Caco-2 (cell line): ENCODE measurements around the gene CPVL. TPM values are rescaled to one million over a fixed set of nuclear protein-coding genes. Genes with fewer than 3 reads are reported as not detected.

ENCODE experiments used
- BruUV-seq: library from RNA; stranded (reverse); fragments of 400-500 nt; replicated peaks from 2 replicates; lab custom pipeline; 2021; lab: Mats Ljungman, UMichigan
- CTCF ChIA-PET: fragments of 300-600 bp; sonication (Branson Sonifier 250); formaldehyde crosslinking; loops from one replicate; lab custom pipeline; 2022; ENCODE audit warnings: antibody characterized with exemption; lab: Charles Lee
- POLR2A ChIA-PET: fragments of 300-600 bp; sonication (Branson Sonifier 250); formaldehyde crosslinking; loops from one replicate; lab custom pipeline; 2022; ENCODE audit warnings: antibody characterized with exemption; lab: Charles Lee
- DNase-seq, 2 experiments: peaks; one replicate each; pipeline versions ENCODE4 v3.0.0 to v3.0.0-alpha.2; 2020 to 2022
- H3K27me3 ChIP-seq: replicated peaks from 2 replicates; pipeline ENCODE4 v1.6.0; 2011; ENCODE audit warnings: low read length; ENCODE audit not compliant: control insufficient read depth, insufficient read depth
- H3K36me3 ChIP-seq: 2 replicates; pipeline ENCODE4 v1.5.1; 2011; ENCODE audit warnings: low read length; ENCODE audit not compliant: control insufficient read depth, insufficient read depth
- H3K4me1 ChIP-seq: fragments of 250-450 bp; sonication (Bioruptor Pico); 2 replicates; pipeline ENCODE4 v1.5.1; 2020; ENCODE audit warnings: mild to moderate bottlenecking
- H3K4me3 ChIP-seq: 2 replicates; pipeline ENCODE4 v1.5.1; 2011; ENCODE audit warnings: low read depth, mild to moderate bottlenecking, control low read depth, low read length
- H3K9me3 ChIP-seq: fragments of 250-450 bp; sonication (Bioruptor Pico); 2 replicates; pipeline ENCODE4 v1.5.1; 2020; ENCODE audit warnings: mild to moderate bottlenecking, moderate library complexity
- H3K27ac Mint-ChIP-seq: one replicate; pipeline ENCODE4 v1.8.0; 2022; ENCODE audit warnings: mixed read lengths; ENCODE audit not compliant: unreplicated experiment
- H3K27me3 Mint-ChIP-seq: one replicate; pipeline ENCODE4 v1.8.0; 2022; ENCODE audit warnings: mixed read lengths; ENCODE audit not compliant: insufficient read depth, unreplicated experiment
- H3K36me3 Mint-ChIP-seq: one replicate; pipeline ENCODE4 v1.8.0; 2022; ENCODE audit warnings: mild to moderate bottlenecking, mixed read lengths; ENCODE audit not compliant: insufficient read depth, unreplicated experiment
- H3K4me1 Mint-ChIP-seq: one replicate; pipeline ENCODE4 v1.8.0; 2022; ENCODE audit warnings: low read depth, mixed read lengths; ENCODE audit not compliant: unreplicated experiment
- H3K4me3 Mint-ChIP-seq: one replicate; pipeline ENCODE4 v1.8.0; 2022; ENCODE audit warnings: mild to moderate bottlenecking, moderate library complexity, mixed read lengths; ENCODE audit not compliant: unreplicated experiment
- H3K9me3 Mint-ChIP-seq: one replicate; pipeline ENCODE4 v1.8.0; 2022; ENCODE audit warnings: mixed read lengths; ENCODE audit not compliant: unreplicated experiment
- CTCF ChIP-seq, 2 experiments: fragments of 200-600 bp in 1 of 2; IDR thresholded peaks; 1 replicate in 1 of 2; 2 replicates in 1 of 2; pipeline versions ENCODE4 v1.5.1 to v1.8.0; 2011 to 2022; ENCODE audit warnings: antibody characterized with exemption in 1 of 2, control low read depth in 1 of 2, inconsistent platforms in 1 of 2, low read depth in 1 of 2, low read length in 1 of 2, mild to moderate bottlenecking in 1 of 2, moderate library complexity in 1 of 2; ENCODE audit not compliant: insufficient read depth in 1 of 2, severe bottlenecking in 1 of 2, unreplicated experiment in 1 of 2
- intact Hi-C: fragments of 100-400 bp; cut with micrococcal nuclease; formaldehyde crosslinking; loops from one replicate; pipeline ENCODE4 v1.10.0; 2022; ENCODE audit not compliant: unreplicated experiment
- total RNA-seq: library from RNA; stranded (reverse); gene quantifications from 2 replicates; pipeline ENCODE4 v1.2.3, GENCODE V29; 2022

The CPVL gene
- total RNA-seq, 1 experiment from 2014 or later, result 109 TPM

DNA sequence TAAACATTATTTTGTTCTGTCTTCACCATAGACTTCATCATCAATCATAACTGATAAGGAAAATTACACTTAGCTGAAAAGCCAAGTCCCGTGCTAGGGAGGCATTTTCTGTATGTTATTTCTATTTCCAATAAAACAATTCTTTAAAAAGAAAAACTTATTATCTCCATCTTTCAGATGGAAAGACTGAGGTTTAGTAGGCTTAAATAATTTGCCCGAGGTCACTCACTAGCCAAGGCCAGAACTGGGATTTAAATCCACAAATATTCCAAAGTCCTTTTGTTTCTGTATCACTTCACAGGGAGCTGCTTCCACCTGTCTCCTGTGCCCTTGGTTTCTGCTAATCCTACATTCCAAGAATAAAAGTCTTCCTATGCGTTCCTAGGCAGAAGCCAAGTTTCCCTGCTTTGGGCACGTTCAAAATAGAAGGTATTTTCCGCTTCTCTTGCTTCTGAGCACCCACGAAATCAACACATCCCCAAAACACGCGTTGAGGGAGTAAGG is 732 bp downstream of the CPVL start:
- ChIA-PET POLR2A (interaction anchor here (0.6 to 0.8 kb wide), 2 partner anchors 18 to 46 kb away, joined by 3 to 4 read pairs; no protein-coding TSS in a partner anchor), CTCF (interaction anchor here (0.9 kb wide), 2 partner anchors 39 to 224 kb away, joined by 3 read pairs; no protein-coding TSS in a partner anchor)
- peak in 1 of 2 experiments; percentile 5 for DNase-seq
- no peaks in the 10 kb centered on the region for H3K27me3 Mint-ChIP-seq
- peak overlapping the region; percentile 98 for H3K4me3 Mint-ChIP-seq
- no TSS peak for BruUV-seq
- H3K36me3 Mint-ChIP-seq, result peaks cover 11% of the 10 kb centered on the region
- Histone ChIP-seq H3K36me3 (no peaks in the 10 kb centered on the region), H3K9me3 (no peaks in the 10 kb centered on the region), H3K4me1 (peaks cover 32% of the 10 kb centered on the region), H3K4me3 (peak overlapping the region; percentile 54), H3K27me3 (no peaks in the 10 kb centered on the region)
- no peaks in the 10 kb centered on the region for H3K9me3 Mint-ChIP-seq
- peaks cover 24% of the 10 kb centered on the region for H3K4me1 Mint-ChIP-seq
- TF ChIP-seq CTCF (IDR thresholded peaks at IDR 0.05; ENCODE audit: insufficient read depth in 1 of 2, low read depth in 1 of 2, low read length in 1 of 2, severe bottlenecking in 1 of 2, unreplicated experiment in 1 of 2), result no peak
- H3K27ac Mint-ChIP-seq, result peak overlapping the region; percentile 91
- intact Hi-C loops, result loop anchor here (1.0 to 2.0 kb wide), 3 partner anchors 15 to 43 kb away; no protein-coding TSS in a partner anchor

- Mint-ChIP-seq H3K27ac (no peak overlapping the region), H3K36me3 (peaks cover 11% of the 10 kb centered on the region), H3K9me3 (no peaks in the 10 kb centered on the region), H3K27me3 (no peaks in the 10 kb centered on the region), H3K4me1 (peaks cover 37% of the 10 kb centered on the region), H3K4me3 (no peak overlapping the region)
- H3K4me1 ChIP-seq, result peaks cover 51% of the 10 kb centered on the region
- POLR2A ChIA-PET, result interaction anchor here (0.6 kb wide), 1 partner anchor 162 kb away, joined by 3 read pairs; no protein-coding TSS in a partner anchor
- no peak for TF ChIP-seq CTCF (IDR thresholded peaks at IDR 0.05; ENCODE audit: insufficient read depth in 1 of 2, low read depth in 1 of 2, low read length in 1 of 2, severe bottlenecking in 1 of 2, unreplicated experiment in 1 of 2)
- no peaks in the 10 kb centered on the region for H3K27me3 ChIP-seq
- CTCF ChIA-PET, result interaction anchor here (1.0 kb wide), 1 partner anchor 46 kb away, joined by 3 read pairs; no protein-coding TSS in a partner anchor
- intact Hi-C loops, result no loop called here
- no TSS peak for BruUV-seq
- no peaks in the 10 kb centered on the region for H3K36me3 ChIP-seq
- no peak for DNase-seq
- H3K4me3 ChIP-seq, result no peak overlapping the region
- no peaks in the 10 kb centered on the region for H3K9me3 ChIP-seq
Measured at GRCh38 chr7:29143751-29144150, 2.6 kb downstream of the CPVL start.

DNA sequence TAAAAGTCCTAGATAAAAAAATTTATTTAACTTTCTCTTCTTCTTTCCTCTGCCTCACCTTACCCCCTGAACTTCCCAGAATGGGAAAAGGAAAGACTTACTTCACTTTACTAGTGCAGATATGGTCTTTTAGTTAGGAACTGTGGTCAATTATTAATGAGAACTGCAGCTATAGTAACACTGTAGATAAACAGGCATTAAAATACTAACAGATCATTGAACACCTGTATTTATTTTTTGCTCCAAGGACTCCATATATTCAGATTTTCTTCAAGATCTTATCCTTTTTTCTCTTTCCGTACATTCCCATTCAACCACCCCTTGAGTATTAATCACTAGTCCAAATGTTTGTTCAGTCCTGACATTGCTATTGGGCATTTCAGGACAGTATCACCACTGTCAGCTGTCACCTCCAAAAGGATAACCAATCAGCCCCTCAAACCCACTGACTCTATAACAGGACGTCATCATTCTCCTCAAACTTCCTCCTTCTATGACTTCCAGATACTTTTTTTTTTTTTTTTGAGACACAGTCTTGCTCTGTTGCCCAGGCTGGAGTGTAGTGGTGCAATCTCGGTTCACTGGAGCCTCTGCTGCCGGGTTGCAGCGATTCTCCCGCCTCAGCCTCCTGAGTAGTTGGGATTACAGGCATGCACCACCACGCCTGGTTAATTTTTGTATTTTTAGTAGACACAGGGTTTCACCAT is 4.2 kb downstream of the CPVL start:
- H3K9me3 ChIP-seq, result no peaks in the 10 kb centered on the region
- ChIA-PET CTCF (interaction anchor here (1.0 to 1.6 kb wide), 2 partner anchors 48 to 220 kb away, joined by 3 to 4 read pairs; no protein-coding TSS in a partner anchor), POLR2A (no interaction called here)
- Mint-ChIP-seq H3K4me1 (peaks cover 43% of the 10 kb centered on the region), H3K36me3 (peaks cover 11% of the 10 kb centered on the region), H3K27me3 (no peaks in the 10 kb centered on the region), H3K4me3 (no peak overlapping the region), H3K27ac (no peak overlapping the region), H3K9me3 (peaks cover 1% of the 10 kb centered on the region)
- no peaks in the 10 kb centered on the region for H3K27me3 ChIP-seq
- H3K4me3 ChIP-seq, result no peak overlapping the region
- DNase-seq, result no peak
- BruUV-seq, result no TSS peak
- peaks cover 51% of the 10 kb centered on the region for H3K4me1 ChIP-seq
- intact Hi-C loops, result no loop called here
- H3K36me3 ChIP-seq, result no peaks in the 10 kb centered on the region
- TF ChIP-seq CTCF (IDR thresholded peaks at IDR 0.05; ENCODE audit: insufficient read depth in 1 of 2, low read depth in 1 of 2, low read length in 1 of 2, severe bottlenecking in 1 of 2, unreplicated experiment in 1 of 2), result no peak
